DOHH2 (cell line): ENCODE measurements around the gene PAK1.

Experiments used
- EZH2phosphoT487 ChIP-seq: fragments of 200-600 bp; sonication (generic); IDR thresholded peaks from 2 replicates; pipeline ENCODE4 v1.6.1; 2017; ENCODE audit warnings: borderline replicate concordance, mild to moderate bottlenecking, antibody characterized with exemption, low read length, moderate library complexity, mixed read lengths
- TF ChIP-seq, protein P1 (sequence below): fragments of 200-600 bp; sonication (generic); IDR thresholded peaks from one replicate; pipeline ENCODE4 v1.5.1; 2014; ENCODE audit warnings: antibody characterized with exemption, mild to moderate bottlenecking, low read depth, low read length; ENCODE audit not compliant: poor library complexity, severe bottlenecking

DNA sequence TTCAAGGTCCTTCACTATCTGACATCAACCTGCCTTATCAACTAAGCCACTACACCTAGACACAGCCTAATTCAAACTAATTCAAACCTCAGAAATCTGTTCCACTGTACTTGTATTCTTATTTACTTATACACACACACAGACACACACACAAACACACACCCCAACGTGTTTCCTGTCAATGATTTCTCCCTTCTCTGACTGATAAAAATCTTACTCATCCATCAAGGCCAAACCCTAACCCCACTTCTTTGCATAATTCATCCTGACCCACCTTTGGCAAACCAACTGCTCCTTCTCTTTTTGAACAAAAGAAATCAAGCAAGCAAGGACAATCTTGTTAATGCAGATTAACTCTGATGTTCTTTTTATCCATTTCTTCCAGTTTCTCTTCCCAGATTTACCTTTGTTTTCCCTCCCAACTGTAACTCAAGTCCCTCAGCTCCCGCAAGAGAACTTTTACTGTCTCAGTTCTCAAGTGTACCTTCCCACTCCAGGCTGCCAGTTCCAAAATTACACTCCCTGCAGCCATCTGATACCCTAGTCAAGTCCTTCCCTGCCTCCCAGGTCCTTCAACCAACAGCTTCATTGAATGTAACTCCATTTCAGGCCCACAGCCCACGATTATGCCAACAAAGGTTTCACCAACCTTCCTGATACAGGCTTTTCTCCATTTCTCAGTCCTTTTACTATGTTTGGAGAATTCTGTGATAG is 78.3 kb downstream of the PAK1 start:
- TF ChIP-seq, protein P1, sequence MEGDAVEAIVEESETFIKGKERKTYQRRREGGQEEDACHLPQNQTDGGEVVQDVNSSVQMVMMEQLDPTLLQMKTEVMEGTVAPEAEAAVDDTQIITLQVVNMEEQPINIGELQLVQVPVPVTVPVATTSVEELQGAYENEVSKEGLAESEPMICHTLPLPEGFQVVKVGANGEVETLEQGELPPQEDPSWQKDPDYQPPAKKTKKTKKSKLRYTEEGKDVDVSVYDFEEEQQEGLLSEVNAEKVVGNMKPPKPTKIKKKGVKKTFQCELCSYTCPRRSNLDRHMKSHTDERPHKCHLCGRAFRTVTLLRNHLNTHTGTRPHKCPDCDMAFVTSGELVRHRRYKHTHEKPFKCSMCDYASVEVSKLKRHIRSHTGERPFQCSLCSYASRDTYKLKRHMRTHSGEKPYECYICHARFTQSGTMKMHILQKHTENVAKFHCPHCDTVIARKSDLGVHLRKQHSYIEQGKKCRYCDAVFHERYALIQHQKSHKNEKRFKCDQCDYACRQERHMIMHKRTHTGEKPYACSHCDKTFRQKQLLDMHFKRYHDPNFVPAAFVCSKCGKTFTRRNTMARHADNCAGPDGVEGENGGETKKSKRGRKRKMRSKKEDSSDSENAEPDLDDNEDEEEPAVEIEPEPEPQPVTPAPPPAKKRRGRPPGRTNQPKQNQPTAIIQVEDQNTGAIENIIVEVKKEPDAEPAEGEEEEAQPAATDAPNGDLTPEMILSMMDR, result no peak
- TF ChIP-seq EZH2phosphoT487, result no peak
